Endothelial cell of hepatic sinusoid (primary cell): ENCODE results near the gene UCK1.
"Not testable (repeated sequence)": the region's sequence is repeated elsewhere in the genome, so short reads cannot be mapped to it uniquely, and the experiment has no call there.

Experiments
- in situ Hi-C: cut with HindIII; loops from 2 replicates; pipeline ENCODE4 v1.10.0; 2017; ENCODE audit warnings: low sequenced_read_pairs

Gene UCK1

GRCh38 chr9:131524665-131525315 lies 6.3 kb downstream of the UCK1 start:
- in situ Hi-C loops: loop anchor here (5.0 kb wide), 2 partner anchors 42 to 87 kb away; no protein-coding TSS in a partner anchor

GRCh38 chr9:131523451-131524435 lies 7.3 kb downstream of the UCK1 start:
- in situ Hi-C loops: loop anchor here (5.0 kb wide), 2 partner anchors 41 to 86 kb away; no protein-coding TSS in a partner anchor

GRCh38 chr9:131523086-131523388 lies 8.0 kb downstream of the UCK1 start:
- in situ Hi-C loops: loop anchor here (5.0 kb wide), 2 partner anchors 41 to 86 kb away; no protein-coding TSS in a partner anchor

GRCh38 chr9:131522257-131523085 lies 8.6 kb downstream of the UCK1 start:
- in situ Hi-C loops: loop anchor here (5.0 kb wide), 2 partner anchors 40 to 85 kb away; no protein-coding TSS in a partner anchor

- in situ Hi-C loops: loop anchor here (5.0 kb wide), 2 partner anchors 40 to 85 kb away; no protein-coding TSS in a partner anchor
Measured at GRCh38 chr9:131521822-131522221, 9.2 kb downstream of the UCK1 start.

- in situ Hi-C loops: loop anchor here (5.0 kb wide), 2 partner anchors 39 to 84 kb away; no protein-coding TSS in a partner anchor
Measured at GRCh38 chr9:131521203-131521602, 9.9 kb downstream of the UCK1 start.

- in situ Hi-C loops: loop anchor here (5.0 kb wide), 2 partner anchors 38 to 83 kb away; no protein-coding TSS in a partner anchor
Measured at GRCh38 chr9:131520503-131520902, 10.6 kb downstream of the UCK1 start.

- in situ Hi-C loops: no loop called here
Measured at GRCh38 chr9:131518553-131518952, 12.5 kb downstream of the UCK1 start.

GRCh38 chr9:131517761-131518190 lies 13.3 kb downstream of the UCK1 start:
- in situ Hi-C loops: no loop called here

GRCh38 chr9:131516930-131517329 lies 14.1 kb downstream of the UCK1 start:
- in situ Hi-C loops: no loop called here

GRCh38 chr9:131516100-131516499 lies 15.0 kb downstream of the UCK1 start:
- in situ Hi-C loops: no loop called here

- in situ Hi-C loops: not testable (repeated sequence)
Measured at GRCh38 chr9:131515559-131516031, 15.5 kb downstream of the UCK1 start.

GRCh38 chr9:131513177-131513576 lies 17.9 kb downstream of the UCK1 start:
- in situ Hi-C loops: no loop called here

- in situ Hi-C loops: no loop called here
Measured at GRCh38 chr9:131511880-131512279, 19.2 kb downstream of the UCK1 start.

GRCh38 chr9:131511416-131511815 lies 19.6 kb downstream of the UCK1 start:
- in situ Hi-C loops: no loop called here

GRCh38 chr9:131505012-131505411 lies 26.1 kb downstream of the UCK1 start:
- in situ Hi-C loops: no loop called here

- in situ Hi-C loops: no loop called here
Measured at GRCh38 chr9:131503626-131504465, 27.2 kb downstream of the UCK1 start.

GRCh38 chr9:131502781-131503625 lies 28.1 kb downstream of the UCK1 start, which contains the start of gene POMT1:
POMT1 (plus strand) TSS chr9:131502918; CDS start chr9:131504219, 1,301 bp downstream.
- in situ Hi-C loops: no loop called here
